HEK293T (cell line): ENCODE measurements around the gene AASDHPPT.
"Not testable (repeated sequence)": the region's sequence is repeated elsewhere in the genome, so short reads cannot be mapped to it uniquely, and the experiment has no call there.

Experiments
- ARNT ChIP-seq: fragments of 450-650 bp; IDR thresholded peaks from 2 replicates; pipeline ENCODE4 v1.6.1; 2017; ENCODE audit warnings: mild to moderate bottlenecking
- BHLHE40 ChIP-seq: fragments of 450-650 bp; IDR thresholded peaks from 2 replicates; pipeline ENCODE4 v1.6.1; 2016; ENCODE audit warnings: mild to moderate bottlenecking, moderate library complexity, borderline replicate concordance
- FOXA1 ChIP-seq: fragments of 450-650 bp; IDR thresholded peaks from 2 replicates; pipeline ENCODE4 v1.6.1; 2016; ENCODE audit warnings: mild to moderate bottlenecking
- FOXK2 ChIP-seq: fragments of 450-650 bp; IDR thresholded peaks from 2 replicates; pipeline ENCODE4 v1.6.1; 2016; ENCODE audit warnings: mild to moderate bottlenecking
- L3MBTL2 ChIP-seq: fragments of 450-650 bp; conservative IDR thresholded peaks from 2 replicates; pipeline ENCODE4 v1.6.1; 2016; ENCODE audit warnings: mild to moderate bottlenecking
- LEF1 ChIP-seq: fragments of 450-650 bp; IDR thresholded peaks from 2 replicates; pipeline ENCODE4 v1.6.1; 2017; ENCODE audit warnings: mild to moderate bottlenecking, borderline replicate concordance
- NFRKB ChIP-seq: fragments of 450-650 bp; IDR thresholded peaks from 2 replicates; pipeline ENCODE4 v1.6.1; 2016; ENCODE audit warnings: mild to moderate bottlenecking, moderate library complexity
- PKNOX1 ChIP-seq: fragments of 450-650 bp; IDR thresholded peaks from 2 replicates; pipeline ENCODE4 v1.6.1; 2016
- SP1 ChIP-seq: fragments of 450-650 bp; IDR thresholded peaks from 2 replicates; pipeline ENCODE4 v1.6.1; 2017
- SUZ12 ChIP-seq: fragments of 450-650 bp; IDR thresholded peaks from 2 replicates; pipeline ENCODE4 v1.6.1; 2016; ENCODE audit warnings: mild to moderate bottlenecking
- TARDBP ChIP-seq: fragments of 450-650 bp; IDR thresholded peaks from 2 replicates; pipeline ENCODE4 v1.6.1; 2016
- ZNF384 ChIP-seq: fragments of 450-650 bp; IDR thresholded peaks from 2 replicates; pipeline ENCODE4 v1.6.1; 2016

GRCh38 chr11:106058377-106058776 is 19.1 kb upstream of the AASDHPPT start:
- not testable (repeated sequence) for TF ChIP-seq TARDBP, BHLHE40, FOXA1, PKNOX1, NFRKB, SUZ12, ZNF384, L3MBTL2, ARNT, SP1, LEF1, FOXK2
